ENCODE measurements around the gene DECR2. TPM values are rescaled to one million over a fixed set of nuclear protein-coding genes. Genes with fewer than 3 reads are reported as not detected.

The DECR2 gene
- total RNA-seq, 1 donor from 2014 or later: 10.1 TPM

- peak overlapping the region; percentile 78 for H3K4me3 ChIP-seq
- H3K27ac ChIP-seq: peak overlapping the region; percentile 93
- H3K27me3 ChIP-seq (ENCODE audit: low read depth): no peaks in the 10 kb centered on the region
- DNase-seq (no peak), ATAC-seq (peak; percentile 72 to 78)
- H3K9me3 ChIP-seq: no peaks in the 10 kb centered on the region
- intact Hi-C loops (cut with DNase I): no loop called here
- TF ChIP-seq CTCF (IDR thresholded peaks at IDR 0.05): no peak
- no peaks in the 10 kb centered on the region for H3K36me3 ChIP-seq
- H3K4me1 ChIP-seq: peaks cover 36% of the 10 kb centered on the region
These were observed 22.4 kb downstream of the DECR2 start for GRCh38 chr16:424033-424622.

GRCh38 chr16:424623-425081 lies 23.0 kb downstream of the DECR2 start:
- peaks cover 36% of the 10 kb centered on the region for H3K4me1 ChIP-seq
- peak overlapping the region; percentile 93 for H3K27ac ChIP-seq
- TF ChIP-seq CTCF (IDR thresholded peaks at IDR 0.05): no peak
- peak; percentile 63 for DNase-seq
- intact Hi-C loops (cut with DNase I): no loop called here
- peak overlapping the region; percentile 78 for H3K4me3 ChIP-seq
- H3K27me3 ChIP-seq (ENCODE audit: low read depth): no peaks in the 10 kb centered on the region
- H3K9me3 ChIP-seq: no peaks in the 10 kb centered on the region
- H3K36me3 ChIP-seq: no peaks in the 10 kb centered on the region
- peak; percentile 56 for ATAC-seq

- H3K4me3 ChIP-seq: peak within 1 kb of the TSS; percentile 78
- H3K27ac ChIP-seq: peak within 1 kb of the TSS; percentile 93
- H3K36me3 ChIP-seq: no peaks in the 10 kb centered on the region
- no peaks in the 10 kb centered on the region for H3K9me3 ChIP-seq
- peak; percentile 19 for TF ChIP-seq CTCF (IDR thresholded peaks at IDR 0.05)
- intact Hi-C loops (cut with DNase I): no loop called here
- H3K4me1 ChIP-seq: peaks cover 36% of the 10 kb centered on the region
- H3K27me3 ChIP-seq (ENCODE audit: low read depth): no peaks in the 10 kb centered on the region
- DNase-seq (peak; percentile 86), ATAC-seq (peak; percentile 93 to 94)
These were observed 23.5 kb downstream of the DECR2 start, which contains the start of gene RAB11FIP3 for GRCh38 chr16:425082-425718. Gene RAB11FIP3 (plus strand): TSS chr16:425649. CDS start chr16:426007, 358 bp downstream.

- H3K4me1 ChIP-seq: peaks cover 36% of the 10 kb centered on the region
- H3K9me3 ChIP-seq: no peaks in the 10 kb centered on the region
- H3K4me3 ChIP-seq: peak overlapping the region; percentile 78
These were observed 24.0 kb downstream of the DECR2 start for GRCh38 chr16:425740-426114.

More at GRCh38 chr16:425740-426114, 24.0 kb downstream of the DECR2 start:
- no peaks in the 10 kb centered on the region for H3K27me3 ChIP-seq (ENCODE audit: low read depth)
- TF ChIP-seq CTCF (IDR thresholded peaks at IDR 0.05): no peak
- intact Hi-C loops (cut with DNase I): no loop called here
- ATAC-seq (peak in 1 of 2 donors; percentile 40), DNase-seq (no peak)
- H3K36me3 ChIP-seq: no peaks in the 10 kb centered on the region
- H3K27ac ChIP-seq: peak overlapping the region; percentile 93
